GM15510 (cell line): ENCODE results near the gene ZFPL1.

Source experiments
- POLR2A ChIP-seq: IDR thresholded peaks from 3 replicates; pipeline ENCODE4 v1.6.1; 2011; ENCODE audit warnings: borderline replicate concordance; ENCODE audit not compliant: insufficient read length; ENCODE audit errors: extremely low read depth

ZFPL1 gene

DNA sequence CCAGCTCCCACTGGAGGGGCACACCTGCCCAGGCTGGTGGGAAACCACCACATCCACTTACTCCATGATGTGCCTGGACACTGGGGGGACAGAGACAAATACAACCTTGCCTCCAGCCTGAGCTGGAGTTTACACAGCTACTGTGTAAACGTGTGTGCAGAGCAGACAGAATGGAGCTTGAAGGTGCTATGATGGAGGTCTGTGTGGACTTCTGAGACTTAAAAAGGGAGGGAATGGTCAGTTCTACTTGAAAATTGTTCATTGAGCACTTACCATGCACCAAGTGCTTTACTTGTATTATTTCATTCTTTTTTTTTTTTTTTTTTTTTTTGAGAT lies 11.4 kb upstream of the ZFPL1 start:
- no peak for TF ChIP-seq POLR2A

DNA sequence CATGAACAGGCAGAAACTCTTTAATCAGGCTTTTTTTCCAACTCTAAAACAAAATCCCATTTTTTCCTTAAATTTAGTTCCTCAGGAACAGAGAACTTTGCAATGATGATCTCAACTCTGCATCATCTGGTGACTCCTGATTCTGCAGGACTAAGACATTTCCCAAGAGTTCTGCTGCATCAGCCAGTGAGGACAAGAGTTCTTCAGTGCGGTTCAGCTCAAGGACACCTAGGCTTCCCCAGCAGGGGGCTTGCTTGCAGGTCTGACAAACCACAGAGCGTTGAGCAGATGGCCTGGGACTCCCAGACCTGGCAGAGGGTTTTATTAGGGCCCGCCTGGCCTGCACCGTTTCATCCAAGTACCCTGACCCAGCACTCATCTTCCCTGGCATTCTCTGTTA lies 6.6 kb upstream of the ZFPL1 start:
- no peak for TF ChIP-seq POLR2A

DNA sequence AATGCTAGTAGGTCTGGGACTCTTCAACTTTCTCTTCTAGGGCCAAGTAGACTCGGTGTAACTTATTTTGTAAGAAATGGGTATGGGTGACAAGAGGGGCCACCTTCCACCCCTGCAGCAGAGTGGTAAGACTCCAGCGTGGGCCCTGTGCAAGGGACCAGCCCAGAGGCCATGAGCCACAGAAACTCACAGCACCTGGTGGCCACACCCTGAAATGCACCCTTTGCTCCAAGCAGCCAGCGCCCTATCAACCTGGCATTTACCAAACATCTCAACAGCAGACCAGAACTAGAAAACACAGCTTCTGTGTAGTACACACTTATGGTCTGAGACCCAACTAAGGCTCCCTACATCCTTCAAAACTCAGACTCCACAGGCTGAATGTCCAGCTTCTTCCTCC lies 5.9 kb upstream of the ZFPL1 start:
- no peak for TF ChIP-seq POLR2A

DNA sequence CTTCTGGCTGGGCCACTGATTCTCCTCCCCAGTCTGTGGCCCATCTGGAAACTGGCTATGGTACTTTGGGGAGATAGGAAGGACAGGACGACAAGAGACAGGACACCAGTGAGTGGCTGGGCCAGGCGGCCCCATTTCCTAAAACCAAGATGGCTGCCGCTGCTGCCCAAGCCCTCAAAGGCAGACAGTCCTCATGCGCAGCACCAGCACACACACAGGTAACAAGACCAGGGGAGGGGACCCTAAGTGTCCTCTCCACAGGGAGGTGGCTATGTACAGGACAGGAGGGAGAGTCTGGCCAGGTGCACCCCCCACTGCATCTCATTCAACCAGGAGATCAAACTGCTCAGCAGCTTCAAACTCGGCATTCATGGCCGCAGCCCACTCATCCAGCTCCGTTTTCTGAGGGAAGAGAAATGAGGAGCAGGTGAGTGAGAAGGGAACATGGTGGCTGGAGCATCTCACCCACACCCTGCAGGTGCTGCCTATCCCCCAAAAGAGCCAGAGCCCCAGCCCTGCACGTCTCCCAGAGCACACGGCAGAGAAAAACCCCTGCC lies 5.2 kb upstream of the ZFPL1 start:
- TF ChIP-seq POLR2A: no peak

DNA sequence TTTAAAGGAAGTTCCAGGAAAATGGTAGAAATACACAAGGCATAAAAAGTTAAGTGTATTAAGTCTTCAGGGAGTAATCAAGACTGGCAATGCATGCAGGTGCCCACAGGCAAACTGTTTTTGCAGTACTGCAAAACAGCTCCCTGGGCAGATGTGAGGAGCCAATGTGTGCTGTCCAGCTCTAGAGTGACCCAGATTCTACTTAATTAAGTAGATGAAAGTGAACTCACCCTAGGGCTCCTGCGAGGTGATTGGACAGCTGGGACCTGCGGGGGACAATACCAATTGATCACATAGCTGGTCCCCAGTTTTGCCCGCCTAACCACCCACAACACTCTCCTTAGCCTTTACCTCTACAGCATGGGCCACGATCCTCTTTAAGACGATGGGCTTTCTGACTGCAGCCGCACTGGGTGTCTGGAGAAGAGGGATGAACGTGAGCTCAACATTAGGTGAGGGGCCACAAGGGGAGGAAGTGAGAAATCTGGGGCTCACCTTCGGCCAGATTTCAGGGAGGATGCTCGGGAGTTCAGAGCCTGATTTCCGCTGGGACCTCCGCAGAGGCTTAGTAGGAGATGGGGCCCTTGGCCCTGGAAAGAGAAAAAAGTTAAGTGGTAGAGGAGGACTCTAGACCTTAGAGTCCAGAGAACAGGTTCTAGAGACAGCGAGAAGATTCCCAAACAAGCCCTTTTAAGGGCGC lies 738 bp upstream of the ZFPL1 start:
- TF ChIP-seq POLR2A: no peak

DNA sequence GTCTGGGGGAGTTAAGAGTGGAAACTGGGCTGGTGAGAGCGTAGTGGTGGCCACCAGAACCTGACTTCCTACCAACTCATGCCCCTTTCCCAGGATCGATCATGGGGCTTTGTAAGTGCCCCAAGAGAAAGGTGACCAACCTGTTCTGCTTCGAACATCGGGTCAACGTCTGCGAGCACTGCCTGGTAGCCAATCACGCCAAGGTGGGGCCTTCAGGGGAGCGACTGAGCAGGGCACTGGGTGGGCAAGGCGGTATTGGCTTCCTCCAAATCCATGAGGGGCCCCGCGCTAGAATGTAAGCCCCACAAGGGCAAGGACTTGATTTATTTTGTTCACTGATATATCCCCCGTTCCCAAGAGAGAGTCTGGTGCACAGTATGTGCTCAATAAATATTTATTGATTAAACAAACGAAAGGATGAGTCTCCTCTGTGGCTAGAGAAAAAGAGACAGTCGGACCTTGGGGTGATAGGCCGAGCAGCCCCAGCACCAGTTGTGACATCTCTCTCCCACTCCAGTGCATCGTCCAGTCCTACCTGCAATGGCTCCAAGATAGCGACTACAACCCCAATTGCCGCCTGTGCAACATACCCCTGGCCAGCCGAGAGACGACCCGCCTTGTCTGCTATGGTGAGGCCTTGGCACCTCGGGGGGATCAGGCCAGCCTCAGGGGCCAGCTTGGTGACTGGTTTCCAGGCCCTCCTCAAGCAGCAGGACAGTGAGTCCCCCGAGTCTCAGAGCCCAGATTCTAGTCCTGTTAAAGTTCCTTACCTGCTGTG lies 765 bp downstream of the ZFPL1 start:
- no peak for TF ChIP-seq POLR2A

DNA sequence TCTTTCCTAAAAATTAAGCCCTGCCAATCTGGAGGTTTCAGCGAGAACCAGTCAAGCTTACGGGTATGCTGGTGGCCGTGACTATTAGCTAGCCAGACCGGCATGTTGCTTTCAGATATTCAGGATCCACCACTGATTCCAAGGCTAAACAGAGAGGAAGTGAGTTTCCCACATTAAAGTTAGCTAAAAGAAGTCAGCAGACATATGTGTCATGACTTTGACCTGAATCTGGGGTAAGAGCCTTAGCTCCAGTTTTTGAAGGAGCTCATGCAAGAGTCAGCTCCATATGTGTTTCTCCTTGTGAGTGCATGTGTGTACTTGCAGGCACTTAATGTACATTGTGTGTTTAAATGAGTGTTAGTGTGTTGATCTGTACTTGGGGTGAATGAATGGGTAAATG lies 1.4 kb downstream of the ZFPL1 start:
- TF ChIP-seq POLR2A: no peak

DNA sequence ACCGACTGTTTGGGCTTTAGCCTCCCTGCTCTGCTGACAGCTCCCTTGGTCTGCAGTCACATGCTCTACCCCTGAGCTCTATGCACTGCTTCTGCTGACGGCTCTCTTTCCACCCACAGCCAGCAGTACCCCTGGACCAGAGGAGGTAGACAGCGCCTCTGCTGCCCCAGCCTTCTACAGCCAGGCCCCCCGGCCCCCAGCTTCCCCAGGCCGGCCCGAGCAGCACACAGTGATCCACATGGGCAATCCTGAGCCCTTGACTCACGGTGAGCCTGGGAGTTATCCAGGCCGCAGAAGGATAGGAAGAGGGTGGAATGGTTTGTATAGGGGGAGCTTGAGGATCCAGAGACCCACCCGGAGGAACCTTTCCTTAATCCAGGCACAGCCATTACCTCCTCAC lies 2.8 kb downstream of the ZFPL1 start:
- TF ChIP-seq POLR2A: no peak

DNA sequence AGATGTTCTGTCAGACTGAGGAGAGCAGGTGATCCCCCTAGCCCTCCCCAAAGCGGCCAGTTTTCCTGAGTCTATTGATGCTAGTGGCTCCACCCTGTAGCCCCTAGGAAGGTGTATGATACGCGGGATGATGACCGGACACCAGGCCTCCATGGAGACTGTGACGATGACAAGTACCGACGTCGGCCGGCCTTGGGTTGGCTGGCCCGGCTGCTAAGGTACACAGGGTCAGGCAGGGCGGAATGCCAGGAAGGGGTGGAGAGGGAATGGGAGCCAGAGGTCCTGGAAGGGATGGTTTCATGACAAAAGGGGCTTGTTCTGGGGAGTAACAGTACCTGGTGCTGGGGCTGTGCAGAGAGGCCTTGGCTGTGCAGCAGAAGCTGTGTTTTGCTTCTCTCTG lies 3.2 kb downstream of the ZFPL1 start:
- no peak for TF ChIP-seq POLR2A

DNA sequence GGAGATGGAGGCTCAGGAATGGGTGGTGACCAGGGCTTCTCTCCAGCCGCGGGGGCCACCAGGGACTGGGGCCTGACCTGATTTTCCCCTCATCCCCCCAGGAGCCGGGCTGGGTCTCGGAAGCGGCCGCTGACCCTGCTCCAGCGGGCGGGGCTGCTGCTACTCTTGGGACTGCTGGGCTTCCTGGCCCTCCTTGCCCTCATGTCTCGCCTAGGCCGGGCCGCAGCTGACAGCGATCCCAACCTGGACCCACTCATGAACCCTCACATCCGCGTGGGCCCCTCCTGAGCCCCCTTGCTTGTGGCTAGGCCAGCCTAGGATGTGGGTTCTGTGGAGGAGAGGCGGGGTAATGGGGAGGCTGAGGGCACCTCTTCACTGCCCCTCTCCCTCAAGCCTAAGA lies 3.8 kb downstream of the ZFPL1 start:
- TF ChIP-seq POLR2A: no peak

DNA sequence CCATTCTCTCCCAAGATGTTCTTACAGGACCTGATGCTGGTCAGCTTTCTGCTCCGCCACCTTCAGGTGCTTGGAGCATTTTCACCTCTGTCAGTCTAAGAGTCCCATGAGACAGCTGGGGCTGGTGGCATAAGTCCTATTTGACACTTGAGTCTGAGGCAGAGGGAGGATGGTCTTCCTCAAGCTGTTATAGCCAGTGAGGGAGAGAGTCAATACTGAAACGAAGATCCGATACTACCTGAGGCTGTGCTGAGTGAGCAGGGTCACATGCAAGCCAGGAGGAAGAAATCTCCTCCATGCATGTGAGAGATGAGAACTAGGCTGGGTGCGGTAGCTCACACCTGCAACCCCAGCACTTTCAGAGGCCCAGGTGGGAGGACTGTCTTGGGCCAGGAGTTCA lies 5.6 kb downstream of the ZFPL1 start:
- TF ChIP-seq POLR2A: no peak

DNA sequence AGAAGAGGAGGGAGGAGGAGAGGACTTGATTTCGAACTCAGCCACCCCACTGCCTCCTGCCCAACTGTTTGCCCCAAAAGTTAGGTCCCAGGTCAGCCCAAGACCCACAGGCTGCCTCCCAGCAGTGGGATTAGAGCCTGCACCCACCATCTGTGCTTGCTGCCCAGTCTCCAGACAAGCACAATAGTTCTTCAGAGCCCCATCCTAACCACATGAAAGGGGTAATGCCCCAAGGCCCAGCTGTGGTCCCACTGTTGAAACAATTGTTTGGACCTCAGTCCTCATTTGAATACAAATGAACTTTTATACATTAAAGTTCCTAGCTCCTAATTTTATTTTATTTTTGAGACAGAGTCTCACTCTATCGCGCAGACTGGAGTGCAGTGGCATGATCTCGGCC lies 6.6 kb downstream of the ZFPL1 start:
- TF ChIP-seq POLR2A: no peak

DNA sequence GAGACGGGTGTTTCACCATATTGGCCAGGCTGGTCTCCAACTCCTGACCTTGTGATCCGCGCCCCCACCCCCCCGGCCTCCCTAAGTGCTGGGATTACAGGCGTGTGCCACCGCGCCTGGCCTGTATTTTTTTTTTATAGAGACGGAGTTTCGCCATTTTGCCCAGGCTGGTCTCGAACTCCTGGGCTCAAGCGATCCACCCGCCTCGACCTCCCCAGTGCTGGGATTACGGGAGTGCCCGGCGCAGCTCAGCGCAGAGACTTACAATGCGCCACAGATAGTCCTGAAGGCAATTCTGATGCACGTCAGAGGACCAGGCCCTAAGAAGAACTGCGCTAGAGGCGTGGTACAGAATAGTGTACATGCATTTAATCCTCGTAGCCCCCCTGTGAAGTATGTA lies 11.4 kb downstream of the ZFPL1 start:
- no peak for TF ChIP-seq POLR2A

DNA sequence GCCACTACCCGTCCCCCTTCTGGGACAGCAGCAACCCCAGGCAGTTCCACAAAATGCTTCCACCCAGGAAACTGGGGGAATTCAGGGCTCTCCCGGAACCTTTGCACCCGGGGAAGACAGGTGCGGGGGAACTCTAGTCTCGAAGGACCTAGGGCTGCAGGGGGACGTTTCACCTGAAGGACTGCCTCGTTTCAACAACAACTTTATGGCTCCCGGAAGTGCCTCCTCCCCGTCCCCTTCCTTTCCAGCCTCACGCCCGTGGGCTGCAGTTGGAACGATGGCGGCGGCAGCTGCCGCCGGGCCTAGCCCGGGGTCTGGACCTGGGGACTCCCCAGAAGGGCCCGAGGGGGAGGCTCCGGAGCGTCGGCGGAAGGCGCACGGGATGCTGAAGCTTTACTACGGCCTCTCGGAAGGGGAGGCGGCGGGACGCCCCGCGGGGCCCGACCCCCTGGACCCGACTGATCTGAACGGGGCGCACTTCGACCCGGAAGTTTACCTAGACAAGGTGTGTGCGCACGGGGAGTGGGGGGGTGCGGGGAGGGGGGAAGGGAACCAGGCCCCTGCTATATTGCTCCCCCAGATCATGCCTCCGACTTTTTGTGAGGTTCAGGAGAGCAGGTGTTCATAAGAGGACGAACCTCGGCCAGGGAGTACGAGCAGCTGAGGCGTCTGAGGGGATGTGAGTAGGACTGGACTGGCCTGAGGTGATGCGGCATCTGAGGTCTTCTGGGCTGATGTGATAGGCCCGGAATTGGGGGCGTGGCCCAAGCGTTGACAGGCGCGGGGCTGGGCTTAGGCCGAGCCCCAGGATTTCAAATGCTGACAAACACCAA lies 12.2 kb downstream of the ZFPL1 start, which contains the start of gene VPS51:
VPS51 (plus strand) TSS at position 241 of the 833 bp plus-strand sequence; CDS start at position 278, 37 bp downstream.
- peak; percentile 90 for TF ChIP-seq POLR2A

DNA sequence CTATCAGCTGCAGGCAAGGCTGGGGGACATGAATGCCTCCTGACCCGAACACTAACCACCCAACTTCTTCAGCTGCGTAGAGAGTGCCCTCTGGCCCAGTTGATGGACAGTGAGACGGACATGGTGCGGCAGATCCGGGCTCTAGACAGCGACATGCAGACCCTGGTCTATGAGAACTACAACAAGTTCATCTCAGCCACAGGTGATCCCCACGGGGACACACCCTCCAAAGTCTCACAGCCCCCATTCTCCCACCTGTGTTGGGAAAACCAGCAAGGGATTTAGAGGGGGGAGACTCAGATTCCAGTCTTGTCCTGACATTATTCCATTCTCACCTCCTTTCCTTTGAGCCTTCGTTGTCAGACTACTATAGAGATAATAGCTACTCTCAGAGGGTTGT lies 12.9 kb downstream of the ZFPL1 start:
- no peak for TF ChIP-seq POLR2A
